GM19467 (cell line): Measurements from ENCODE around the gene TMCO5A.
"Not testable (repeated sequence)": the region's sequence is repeated elsewhere in the genome, so short reads cannot be mapped to it uniquely, and the experiment has no call there.

Source experiments
- ATAC-seq: cut with Tn5 transposase; IDR thresholded peaks from one replicate; pipeline ENCODE4 v1.9.1; 2021; ENCODE audit warnings: mild to moderate bottlenecking, moderate library complexity; ENCODE audit not compliant: unreplicated experiment

Gene TMCO5A

DNA sequence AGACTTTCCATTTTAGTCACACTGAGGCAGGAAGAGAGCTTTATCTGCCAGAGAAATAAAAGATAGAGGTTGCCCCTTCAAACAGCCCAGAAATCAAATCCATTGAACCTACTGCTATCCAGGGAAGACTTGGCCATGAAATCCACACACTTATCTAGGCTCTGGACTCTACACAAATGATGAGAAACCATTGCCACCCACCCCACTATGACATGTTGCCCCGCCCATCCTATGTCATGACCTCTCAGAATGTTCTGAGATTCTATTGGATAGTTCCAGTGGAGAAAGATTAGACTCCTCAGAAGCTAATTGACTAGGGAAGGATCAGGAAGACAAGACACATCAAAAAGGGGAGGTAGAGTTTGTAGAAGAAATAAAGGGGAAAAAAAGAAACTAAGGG is at the start of gene TMCO5A:
Gene TMCO5A (plus strand): TSS at position 301 of the 400 bp plus-strand sequence. CDS start 1,684 bp downstream, outside the sequence.
- ATAC-seq = no peak

DNA sequence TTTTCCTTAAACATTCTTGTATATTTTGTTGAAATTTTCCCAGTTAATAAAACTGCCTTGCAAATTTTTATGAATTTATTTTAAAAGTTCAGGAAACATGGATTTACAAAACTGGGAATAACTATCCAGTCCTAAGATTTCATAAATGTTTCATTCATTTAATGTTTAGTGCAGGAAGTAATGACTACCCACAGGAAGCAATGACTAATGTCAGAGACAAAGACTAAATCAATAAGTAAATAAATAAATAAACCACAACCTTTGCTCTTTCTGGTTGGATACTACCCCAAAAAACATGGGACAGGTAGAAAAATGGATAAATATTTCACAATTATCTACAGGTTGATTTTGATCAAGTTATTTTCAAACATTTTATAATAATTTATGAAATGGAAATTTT is 48.8 kb upstream of the TMCO5A start:
- no peak for ATAC-seq

DNA sequence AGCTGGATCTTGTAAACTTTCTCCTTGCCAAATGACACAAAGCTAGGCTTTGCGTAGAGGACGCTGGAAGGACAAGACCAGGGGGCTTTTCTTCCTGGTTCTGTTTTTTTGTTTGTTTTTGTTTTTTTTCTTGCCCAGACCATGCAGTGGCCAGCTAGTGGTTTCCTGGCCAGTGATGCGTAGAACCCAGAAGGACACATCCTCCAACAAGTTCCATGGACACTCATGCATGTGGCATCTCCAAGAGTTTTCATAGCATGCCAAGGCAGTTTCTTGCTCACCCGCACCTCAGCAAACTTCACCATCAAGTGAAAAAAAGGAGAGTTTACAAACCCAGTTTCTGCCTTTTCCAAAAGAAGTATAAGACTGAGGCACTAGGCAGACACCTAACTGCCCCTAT is 46.1 kb upstream of the TMCO5A start:
- no peak for ATAC-seq

DNA sequence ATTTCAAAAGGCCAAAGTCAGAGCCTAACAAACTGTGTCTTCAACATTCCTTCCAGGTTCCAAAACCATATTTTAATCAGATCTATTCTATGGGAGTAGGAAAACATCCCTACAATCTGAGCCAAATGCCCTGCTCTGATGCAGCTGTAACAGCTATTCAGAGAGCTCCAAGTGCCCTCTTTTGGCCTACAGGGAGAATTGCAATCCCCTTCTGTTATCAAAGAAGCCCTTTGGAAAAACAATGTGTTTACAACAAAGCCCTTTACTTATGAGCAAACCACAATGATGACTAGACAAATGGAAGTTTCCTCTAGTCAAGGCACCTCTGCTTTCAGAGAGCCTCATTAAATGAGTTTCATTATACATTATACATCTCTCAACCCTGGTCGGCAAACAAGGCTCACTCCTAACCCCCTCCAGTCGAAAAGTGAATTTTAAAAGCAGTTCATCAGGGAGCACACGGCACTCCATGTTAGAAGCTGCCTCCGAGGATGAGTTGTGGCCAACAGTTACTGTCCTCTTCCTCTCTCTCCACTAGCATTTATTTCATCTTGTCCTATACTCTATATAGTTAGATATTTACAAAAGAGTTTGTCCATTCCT is 42.6 kb upstream of the TMCO5A start:
- no peak for ATAC-seq

- ATAC-seq = no peak
These were observed 41.1 kb upstream of the TMCO5A start for GRCh38 chr15:37893309-37893708.

DNA sequence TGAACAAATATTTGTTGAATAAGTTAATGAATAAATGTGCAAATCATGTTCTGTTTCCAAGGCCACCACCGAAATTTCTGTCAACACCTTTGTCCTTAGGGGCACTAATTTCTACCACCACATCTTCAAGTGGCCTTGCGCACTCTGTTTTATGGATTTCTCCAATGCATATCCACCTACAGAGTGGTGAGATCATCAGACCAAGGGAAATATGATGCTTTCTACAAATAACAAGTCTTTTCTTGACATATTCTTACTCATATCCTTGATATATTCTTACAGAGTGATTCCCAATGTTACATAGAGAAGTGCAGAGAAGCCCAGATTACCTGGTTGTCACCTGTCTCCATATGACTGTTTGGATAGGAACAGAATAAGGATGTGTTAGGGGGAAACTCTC is 36.1 kb upstream of the TMCO5A start:
- ATAC-seq = no peak

DNA sequence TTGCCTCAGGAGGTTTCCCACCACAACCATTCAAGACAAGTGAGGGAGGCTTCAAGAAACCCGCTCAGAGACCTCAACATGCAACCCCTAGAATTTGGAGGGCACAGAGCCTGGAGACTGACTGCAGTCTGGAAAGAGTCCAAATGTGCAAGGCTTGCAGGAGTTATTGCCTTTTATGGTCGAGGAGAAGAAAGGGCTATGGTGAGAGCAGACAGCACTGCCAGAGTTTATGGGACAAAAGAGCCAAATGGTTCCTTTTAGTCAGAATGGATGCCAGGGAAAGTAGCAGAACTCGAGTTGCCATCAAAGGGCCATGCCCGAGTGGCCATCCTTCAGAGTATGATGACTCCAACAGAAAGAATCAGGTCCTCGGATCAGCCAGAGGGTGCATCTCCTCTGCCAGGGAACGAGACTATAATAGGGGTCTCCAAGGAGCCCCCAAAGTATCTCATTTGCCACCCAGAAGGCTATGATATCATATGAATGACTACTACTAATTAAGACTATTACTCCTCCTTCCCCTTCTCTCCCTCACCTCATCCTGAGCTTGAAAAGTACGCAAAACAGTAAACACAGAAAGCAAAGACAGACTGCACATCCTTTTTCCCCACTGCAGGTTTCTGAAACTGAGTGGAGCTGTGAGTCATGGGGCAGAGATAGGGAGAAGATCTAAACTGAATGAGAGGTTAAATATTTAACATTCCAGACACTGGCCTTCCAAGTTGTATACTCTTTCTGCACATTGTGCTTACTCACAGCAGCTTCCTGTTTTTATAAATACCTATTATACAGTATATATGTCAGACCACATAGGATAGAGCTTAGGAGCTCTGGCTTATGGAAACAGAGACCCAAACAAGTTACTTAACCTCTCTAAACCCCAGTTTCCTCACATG is 33.9 kb upstream of the TMCO5A start:
- no peak for ATAC-seq

- ATAC-seq = no peak
These were observed 32.3 kb upstream of the TMCO5A start for GRCh38 chr15:37902126-37902525.

DNA sequence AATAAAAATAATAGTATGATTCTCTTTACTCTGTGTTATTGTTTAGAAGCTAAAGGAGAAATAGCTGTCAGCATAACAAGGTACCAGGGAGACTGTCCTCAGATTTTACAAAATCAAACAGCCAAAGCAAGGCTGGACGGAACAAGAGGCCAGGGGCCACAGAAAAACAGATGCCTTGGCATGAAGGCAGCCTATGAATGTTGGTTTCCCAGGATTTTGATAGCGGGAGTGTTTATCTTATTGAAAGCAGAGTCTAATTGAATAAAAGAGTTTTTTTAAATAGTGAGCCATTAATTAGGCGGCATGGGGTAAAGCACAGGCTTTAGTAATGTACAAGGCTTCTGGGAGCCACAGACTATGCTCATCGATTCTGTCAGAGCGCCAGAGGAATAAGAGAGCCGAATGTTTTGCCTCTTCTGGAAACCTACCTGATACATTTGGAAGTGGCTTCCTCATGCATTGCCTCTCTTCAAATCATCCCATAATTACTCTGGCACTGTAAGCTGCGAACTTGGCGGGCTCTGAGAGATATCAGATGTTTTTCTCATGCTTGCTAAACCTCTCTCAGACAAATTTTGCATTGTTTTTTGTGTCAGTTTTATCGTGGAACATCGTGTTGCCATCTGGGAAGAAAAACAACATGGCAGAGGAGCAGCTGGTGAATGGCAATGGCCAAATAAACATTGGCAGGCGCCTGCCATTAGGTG is 30.4 kb upstream of the TMCO5A start:
- no peak for ATAC-seq

- ATAC-seq = no peak
These were observed 27.3 kb upstream of the TMCO5A start for GRCh38 chr15:37907136-37907535.

DNA sequence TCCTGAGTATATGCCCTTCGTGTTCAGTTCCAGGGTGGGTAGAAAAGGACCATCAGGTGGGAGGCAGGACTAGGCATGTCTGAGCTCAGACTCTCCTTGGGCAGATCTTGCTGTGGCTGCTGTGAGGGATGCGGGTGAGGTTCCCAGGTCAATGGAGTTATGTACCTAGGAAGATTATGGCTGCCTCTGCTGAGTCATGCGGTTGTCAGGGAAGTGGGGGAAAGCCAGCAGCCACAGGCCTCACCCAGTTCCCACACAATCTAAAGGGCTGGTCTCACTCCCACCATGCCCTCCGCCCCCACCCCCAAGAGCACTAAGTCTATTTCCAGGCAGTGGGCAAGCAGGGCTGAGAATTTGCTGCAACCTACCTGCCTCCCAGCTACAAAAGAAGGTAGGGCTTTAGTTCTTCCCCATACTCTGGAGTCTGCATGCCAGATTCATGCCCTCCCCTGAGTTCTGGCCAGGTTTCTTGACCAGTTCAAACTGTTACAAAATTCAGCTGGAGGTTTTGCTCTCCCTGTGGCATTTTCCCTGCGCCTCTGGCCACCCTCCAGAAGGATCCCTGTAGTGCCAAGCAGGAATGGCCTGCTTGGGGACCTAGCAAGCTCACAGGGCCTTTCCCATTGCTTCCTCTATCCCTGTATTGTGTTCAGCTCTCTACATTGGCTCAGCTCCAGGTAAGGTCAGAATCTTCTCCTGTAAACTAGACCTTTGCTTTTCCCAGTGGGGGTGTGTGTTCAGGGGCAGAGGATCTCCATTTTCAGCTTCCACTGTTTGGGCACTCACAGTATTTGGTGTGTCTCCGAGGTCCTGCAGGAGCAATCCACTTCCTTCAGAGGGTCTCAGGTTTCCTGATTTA is 12.7 kb upstream of the TMCO5A start:
- no peak for ATAC-seq

- no peak for ATAC-seq
These were observed 8.3 kb upstream of the TMCO5A start for GRCh38 chr15:37926136-37926535.

DNA sequence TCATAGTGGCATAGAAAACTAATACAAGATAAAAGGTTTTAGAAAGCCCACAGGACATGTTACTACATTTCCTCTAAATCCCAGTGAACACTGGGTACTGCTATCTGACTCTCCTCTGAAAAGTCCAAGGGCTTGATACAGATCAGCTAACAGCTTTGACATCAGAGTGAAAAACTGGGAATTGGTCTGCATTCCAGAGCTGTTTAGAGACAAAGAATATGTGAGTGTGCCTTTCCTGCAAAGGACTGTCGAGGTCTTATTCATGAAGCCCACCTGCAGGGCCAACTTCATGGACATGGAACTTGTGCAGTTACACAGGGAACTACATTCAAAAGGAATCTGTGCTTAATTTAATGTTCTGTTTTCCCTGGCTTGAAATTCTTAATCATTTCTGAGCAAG is 5.2 kb upstream of the TMCO5A start:
- ATAC-seq = no peak

- ATAC-seq = no peak
These were observed 3.1 kb upstream of the TMCO5A start for GRCh38 chr15:37931321-37931720.

DNA sequence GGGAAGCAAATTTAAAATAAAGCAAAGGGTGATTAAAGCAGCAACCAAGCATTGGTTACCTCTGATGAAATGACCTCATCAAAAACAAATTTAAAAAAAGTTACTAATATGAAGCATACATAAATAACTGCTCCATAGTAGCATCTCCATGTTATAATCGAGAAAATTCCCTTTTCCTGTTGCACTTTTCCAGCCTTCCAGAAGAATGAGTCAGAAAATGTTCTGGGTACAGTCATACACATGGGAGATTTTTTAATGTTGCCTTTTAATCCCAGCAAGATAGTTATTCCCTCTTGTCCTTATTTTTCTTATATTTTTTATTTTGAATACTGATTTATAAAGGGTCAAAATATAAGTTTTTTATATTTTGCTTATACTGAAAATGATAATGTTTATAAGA is 2.6 kb upstream of the TMCO5A start:
- no peak for ATAC-seq

DNA sequence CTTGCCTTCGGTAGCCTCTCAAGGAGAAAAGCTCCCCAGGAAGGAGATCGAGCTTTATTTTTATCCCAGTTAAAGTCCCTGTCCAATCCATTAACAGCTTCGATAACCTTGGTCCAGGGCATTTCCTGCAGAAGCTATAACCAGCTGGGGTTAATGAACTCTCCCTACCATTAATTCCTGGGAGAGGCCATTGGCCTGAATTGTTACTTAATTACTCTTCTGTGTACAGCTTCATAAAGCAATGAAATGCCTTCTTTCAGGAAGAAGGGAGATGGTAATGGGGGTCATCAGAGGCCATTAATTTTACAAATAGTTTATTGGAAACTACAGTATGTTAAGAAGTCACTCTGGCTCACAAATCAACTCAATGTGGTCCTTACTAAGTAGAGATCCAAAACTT is 1.9 kb upstream of the TMCO5A start:
- no peak for ATAC-seq

- ATAC-seq = no peak
These were observed 774 bp upstream of the TMCO5A start for GRCh38 chr15:37933666-37934065.

DNA sequence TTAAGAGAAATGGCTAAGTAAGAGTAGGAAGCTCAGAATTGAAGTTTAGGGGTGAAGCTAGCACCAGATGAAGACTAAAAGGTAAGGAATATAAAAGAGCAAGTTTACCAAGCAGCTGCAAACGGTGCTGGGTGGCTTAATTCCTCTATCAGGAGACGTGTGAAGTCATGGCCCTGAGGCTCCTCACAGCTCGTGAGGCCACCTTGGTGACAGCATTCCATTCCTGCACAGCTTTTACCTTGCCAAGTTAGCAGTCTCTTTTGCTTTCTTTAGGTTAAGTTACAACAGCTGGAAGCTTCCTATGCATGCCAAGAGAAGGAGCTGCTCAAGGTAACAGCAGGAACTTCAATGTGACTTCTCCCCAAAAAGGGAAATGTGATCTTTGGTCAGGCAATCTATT is 6.4 kb downstream of the TMCO5A start:
- ATAC-seq = no peak

DNA sequence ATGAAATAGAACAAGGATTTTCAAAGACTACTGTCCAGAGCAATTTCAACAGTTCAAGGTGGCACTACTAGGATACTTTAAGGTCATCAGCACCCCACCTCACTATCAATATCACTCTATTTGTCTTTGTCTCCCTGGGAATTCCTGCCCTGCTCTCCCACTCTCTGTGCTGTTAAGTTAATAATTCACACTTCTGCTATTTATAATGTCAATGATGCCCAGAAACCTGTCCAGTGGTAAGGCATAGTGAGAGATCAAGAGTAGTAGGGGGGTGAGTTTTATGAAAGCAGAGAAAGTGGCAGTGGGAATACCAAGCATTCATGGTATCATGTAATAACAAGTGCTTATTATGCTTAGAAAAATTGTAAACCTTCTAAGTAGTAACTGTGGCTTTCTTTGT is 7.3 kb downstream of the TMCO5A start:
- ATAC-seq = no peak

- no peak for ATAC-seq
These were observed 17.6 kb downstream of the TMCO5A start for GRCh38 chr15:37951999-37952398.

GRCh38 chr15:37960742-37961141 is 26.3 kb downstream of the TMCO5A start:
- not testable (repeated sequence) for ATAC-seq
